Astrocyte (in vitro differentiated cells and primary cell): Measurements from ENCODE around the gene LRCH1.

Experiments used
- CTCF ChIP-seq: IDR thresholded peaks from 2 replicates; pipeline ENCODE4 v1.5.1; 2011; ENCODE audit warnings: low read depth, mild to moderate bottlenecking, inconsistent platforms, low read length, moderate library complexity; ENCODE audit not compliant: insufficient read depth
- EZH2 ChIP-seq: IDR thresholded peaks from 2 replicates; pipeline ENCODE4 v1.6.1; 2012; ENCODE audit warnings: mild to moderate bottlenecking, low read length, inconsistent platforms; ENCODE audit not compliant: insufficient read depth

DNA sequence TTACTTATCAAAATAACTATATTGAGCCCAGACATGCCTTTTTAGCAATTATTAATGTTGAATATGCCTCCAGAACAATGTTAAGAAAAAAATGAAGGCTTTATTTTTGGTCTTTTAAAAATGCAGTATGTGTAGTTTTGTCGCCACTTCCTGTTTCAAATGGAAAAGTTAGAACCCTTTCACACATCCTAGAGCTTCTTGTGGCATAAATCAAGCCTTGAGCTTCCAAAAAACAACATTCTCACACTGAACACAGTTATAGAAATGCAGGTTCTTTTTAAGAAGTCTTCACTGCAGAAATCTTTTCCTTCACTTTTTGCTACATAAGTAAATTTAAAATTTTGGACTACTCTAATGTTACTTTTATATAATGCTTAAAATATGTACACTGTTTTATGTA is 135.3 kb downstream of the LRCH1 start:
- no peak for TF ChIP-seq CTCF
- TF ChIP-seq EZH2: no peak
